A673 (cell line): Measurements from ENCODE around the gene TRPM8.

Source experiments
- CTCF ChIP-seq: fragments of 300-800, 200-600 bp; sonication (generic); conservative IDR thresholded peaks from 2 replicates; pipeline ENCODE4 v1.5.1; 2017; ENCODE audit warnings: low read depth, mild to moderate bottlenecking, antibody characterized with exemption, low read length, moderate library complexity, mixed read lengths
- EZH2 ChIP-seq: fragments of 200-600 bp; sonication (generic); IDR thresholded peaks from 2 replicates; pipeline ENCODE4 v1.6.1; 2017; ENCODE audit warnings: borderline replicate concordance, low read depth, mild to moderate bottlenecking, mixed read lengths, antibody characterized with exemption, low read length; ENCODE audit not compliant: poor library complexity, severe bottlenecking

- TF ChIP-seq CTCF (no peak), EZH2 (no peak)
Measured at GRCh38 chr2:233912691-233913423, 4.3 kb upstream of the TRPM8 start.
